Fibroblast of lung (primary cell): ENCODE measurements around the gene ACOXL. TPM values are rescaled to one million over a fixed set of nuclear protein-coding genes. Genes with fewer than 3 reads are reported as not detected.

Experiments
- DNase-seq, 2 donors: peaks; one replicate each; pipeline versions ENCODE4 v3.0.0 to v3.0.0-alpha.2; 2010; ENCODE audit warnings: low read depth in 2 of 2
- H2AFZ ChIP-seq: 2 replicates; pipeline ENCODE4 v1.5.1; 2012; ENCODE audit warnings: low read length, control low read depth, inconsistent platforms
- H3K27ac ChIP-seq: 2 replicates; pipeline ENCODE4 v1.5.1; 2011; ENCODE audit warnings: low read length, control low read depth; ENCODE audit not compliant: insufficient read depth
- H3K27me3 ChIP-seq: 2 replicates; pipeline ENCODE4 v1.5.1; 2011; ENCODE audit warnings: mild to moderate bottlenecking, low read length; ENCODE audit not compliant: control insufficient read depth, insufficient read depth
- H3K36me3 ChIP-seq: 2 replicates; pipeline ENCODE4 v1.5.1; 2011; ENCODE audit warnings: low read length; ENCODE audit not compliant: control insufficient read depth, insufficient read depth
- H3K4me1 ChIP-seq: 2 replicates; pipeline ENCODE4 v1.5.1; 2011; ENCODE audit warnings: low read length; ENCODE audit not compliant: control insufficient read depth, insufficient read depth; ENCODE audit errors: extremely low read depth
- H3K4me2 ChIP-seq: 2 replicates; pipeline ENCODE4 v1.5.1; 2011; ENCODE audit warnings: low read length, control low read depth; ENCODE audit not compliant: insufficient read depth; ENCODE audit errors: extremely low read depth
- H3K4me3 ChIP-seq, 4 experiments: fragments of 200-600 bp in 1 of 4; sonication (generic) in 1 of 4; replicated peaks in 1 of 4; 2 replicates each; pipeline ENCODE4 v1.5.1; 2011 to 2016; ENCODE audit warnings: low read length in 4 of 4, low read depth in 3 of 4, mild to moderate bottlenecking in 3 of 4, control low read depth in 2 of 4, inconsistent platforms in 1 of 4, mixed read lengths in 1 of 4; ENCODE audit not compliant: insufficient read depth in 1 of 4; ENCODE audit errors: control extremely low read depth in 1 of 4
- H3K79me2 ChIP-seq: 2 replicates; pipeline ENCODE4 v1.5.1; 2012; ENCODE audit warnings: mild to moderate bottlenecking, low read length, inconsistent platforms; ENCODE audit not compliant: control insufficient read depth, insufficient read depth
- H3K9ac ChIP-seq: 2 replicates; pipeline ENCODE4 v1.5.1; 2011; ENCODE audit warnings: mild to moderate bottlenecking, low read length, control low read depth; ENCODE audit not compliant: insufficient read depth
- H3K9me3 ChIP-seq: 2 replicates; pipeline ENCODE4 v1.5.1; 2012; ENCODE audit warnings: low read depth, low read length; ENCODE audit not compliant: control insufficient read depth, insufficient read depth
- H4K20me1 ChIP-seq: 2 replicates; pipeline ENCODE4 v1.5.1; 2011; ENCODE audit warnings: low read length; ENCODE audit not compliant: control insufficient read depth, insufficient read depth; ENCODE audit errors: extremely low read depth
- EZH2 ChIP-seq: IDR thresholded peaks from 2 replicates; pipeline ENCODE4 v1.5.1; 2012; ENCODE audit warnings: low read length, control low read depth, mild to moderate bottlenecking; ENCODE audit errors: missing control alignments
- polyA plus RNA-seq, 2 donors: library from polyadenylated mRNA; depleted of rRNA in 1 of 2; stranded (reverse) in 1 of 2; unstranded in 1 of 2; fragments of >200 nt; gene quantifications; 2 replicates each; pipeline ENCODE4 v1.2.1, GENCODE V29; 2011 to 2012; ENCODE audit warnings: missing spikeins in 1 of 2
- total RNA-seq: library from RNA; depleted of rRNA; stranded (reverse); fragments of >200 nt; gene quantifications from 2 replicates; pipeline ENCODE4 v1.2.1, GENCODE V29; 2014
- TF ChIP-seq, protein P1 (sequence below), 2 donors: IDR thresholded peaks in 1 of 2; conservative IDR thresholded peaks in 1 of 2; 1 replicate in 1 of 2; 2 replicates in 1 of 2; pipeline ENCODE4 v1.5.1; 2011 to 2012; ENCODE audit warnings: low read length in 2 of 2, control low read depth in 1 of 2, inconsistent platforms in 1 of 2, low read depth in 1 of 2, mild to moderate bottlenecking in 1 of 2

Gene ACOXL
- total and polyA plus RNA-seq, 2 donors (not counting 1 experiment from before 2014, with no cell fraction given), result not detected

DNA sequence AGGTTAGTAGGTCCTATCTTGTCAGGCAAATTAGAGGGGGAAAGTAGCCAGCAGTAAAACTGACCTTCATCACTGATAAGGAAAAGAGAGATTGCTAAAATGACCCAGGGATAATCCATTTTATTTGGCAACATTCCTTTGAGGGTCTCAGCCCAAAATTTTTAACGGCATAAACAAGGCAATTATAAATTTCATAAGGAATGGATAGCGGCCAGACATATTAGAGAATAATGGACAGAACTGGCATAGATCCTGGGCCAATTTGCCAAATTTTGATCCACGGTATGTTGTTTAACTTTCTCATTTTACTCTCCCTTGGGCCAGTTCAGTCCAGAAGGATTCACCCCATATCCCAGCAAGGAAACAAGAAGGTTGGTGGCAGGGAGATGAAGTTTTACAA lies 217.9 kb downstream of the ACOXL start:
- no peak for DNase-seq
- Histone ChIP-seq H3K4me2 (no peak overlapping the region), H3K79me2 (no peaks in the 10 kb centered on the region), H3K9ac (no peak overlapping the region), H3K9me3 (no peaks in the 10 kb centered on the region), H2AFZ (no peak overlapping the region), H3K4me1 (no peaks in the 10 kb centered on the region), H4K20me1 (no peaks in the 10 kb centered on the region), H3K4me3 (no peak overlapping the region), H3K36me3 (no peaks in the 10 kb centered on the region), H3K27me3 (peaks cover 14% of the 10 kb centered on the region), H3K27ac (no peak overlapping the region)
- no peak for TF ChIP-seq EZH2

DNA sequence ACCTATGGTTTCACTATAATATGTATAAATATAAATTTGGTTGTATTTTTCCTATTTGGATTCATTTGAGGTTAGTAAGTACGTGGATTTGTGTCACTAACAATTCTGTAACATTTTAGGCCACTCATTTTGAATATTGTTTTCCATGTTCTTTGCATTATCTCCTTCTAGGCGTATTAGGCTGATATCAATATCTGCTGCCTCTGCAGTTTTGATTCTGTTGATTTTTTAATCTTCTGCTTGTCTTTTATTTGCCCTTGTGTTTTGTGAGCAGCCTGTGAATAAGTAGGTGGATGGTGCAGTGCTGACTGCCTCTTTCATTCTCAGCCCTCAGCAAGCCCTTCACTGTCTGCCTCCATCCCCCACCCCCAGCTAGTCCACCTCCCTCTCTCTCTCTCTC lies 222.7 kb downstream of the ACOXL start:
- DNase-seq, result no peak
- Histone ChIP-seq H3K27ac (no peak overlapping the region), H3K4me1 (no peaks in the 10 kb centered on the region), H3K27me3 (no peaks in the 10 kb centered on the region), H2AFZ (no peak overlapping the region), H4K20me1 (no peaks in the 10 kb centered on the region), H3K4me3 (no peak overlapping the region), H3K79me2 (no peaks in the 10 kb centered on the region), H3K4me2 (no peak overlapping the region), H3K9ac (no peak overlapping the region), H3K36me3 (no peaks in the 10 kb centered on the region), H3K9me3 (no peaks in the 10 kb centered on the region)
- TF ChIP-seq EZH2, result no peak
- TF ChIP-seq, protein P1, sequence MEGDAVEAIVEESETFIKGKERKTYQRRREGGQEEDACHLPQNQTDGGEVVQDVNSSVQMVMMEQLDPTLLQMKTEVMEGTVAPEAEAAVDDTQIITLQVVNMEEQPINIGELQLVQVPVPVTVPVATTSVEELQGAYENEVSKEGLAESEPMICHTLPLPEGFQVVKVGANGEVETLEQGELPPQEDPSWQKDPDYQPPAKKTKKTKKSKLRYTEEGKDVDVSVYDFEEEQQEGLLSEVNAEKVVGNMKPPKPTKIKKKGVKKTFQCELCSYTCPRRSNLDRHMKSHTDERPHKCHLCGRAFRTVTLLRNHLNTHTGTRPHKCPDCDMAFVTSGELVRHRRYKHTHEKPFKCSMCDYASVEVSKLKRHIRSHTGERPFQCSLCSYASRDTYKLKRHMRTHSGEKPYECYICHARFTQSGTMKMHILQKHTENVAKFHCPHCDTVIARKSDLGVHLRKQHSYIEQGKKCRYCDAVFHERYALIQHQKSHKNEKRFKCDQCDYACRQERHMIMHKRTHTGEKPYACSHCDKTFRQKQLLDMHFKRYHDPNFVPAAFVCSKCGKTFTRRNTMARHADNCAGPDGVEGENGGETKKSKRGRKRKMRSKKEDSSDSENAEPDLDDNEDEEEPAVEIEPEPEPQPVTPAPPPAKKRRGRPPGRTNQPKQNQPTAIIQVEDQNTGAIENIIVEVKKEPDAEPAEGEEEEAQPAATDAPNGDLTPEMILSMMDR (conservative IDR thresholded peaks at IDR 0.05 in 1 of 2, IDR thresholded peaks at IDR 0.05 in 1 of 2; ENCODE audit: low read depth in 1 of 2, low read length in 2 of 2), result no peak

DNA sequence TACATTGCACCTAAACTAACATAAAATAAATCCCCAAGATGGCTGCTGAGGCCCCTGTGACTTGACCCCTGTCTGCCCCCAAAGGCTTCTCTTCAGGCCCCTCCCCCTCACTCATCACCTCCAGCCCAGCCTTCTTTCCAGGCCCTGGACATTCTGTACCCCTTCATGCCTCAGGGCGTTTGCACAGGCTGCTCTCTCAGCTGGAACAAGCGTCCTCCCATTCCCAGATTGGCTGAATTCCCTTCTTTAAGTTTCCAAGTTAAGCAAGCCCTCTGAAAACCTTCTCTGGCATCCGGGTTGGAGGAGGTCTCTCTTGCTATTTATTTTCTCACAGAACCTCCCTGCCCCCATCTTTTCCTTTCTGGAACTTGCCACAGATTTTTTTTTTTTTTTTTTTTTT lies 223.2 kb downstream of the ACOXL start:
- Histone ChIP-seq H3K9ac (no peak overlapping the region), H3K4me2 (no peak overlapping the region), H3K4me1 (no peaks in the 10 kb centered on the region), H4K20me1 (no peaks in the 10 kb centered on the region), H3K9me3 (no peaks in the 10 kb centered on the region), H3K27ac (no peak overlapping the region), H3K4me3 (no peak overlapping the region), H3K27me3 (no peaks in the 10 kb centered on the region), H2AFZ (no peak overlapping the region), H3K79me2 (no peaks in the 10 kb centered on the region), H3K36me3 (no peaks in the 10 kb centered on the region)
- no peak for TF ChIP-seq EZH2
- TF ChIP-seq, protein P1 (conservative IDR thresholded peaks at IDR 0.05 in 1 of 2, IDR thresholded peaks at IDR 0.05 in 1 of 2; ENCODE audit: low read depth in 1 of 2, low read length in 2 of 2), result no peak
- DNase-seq, result no peak
